Activated CD4-positive, alpha-beta T cell treated with anti-CD3 and anti-CD28 coated beads for 1 hour (primary cell): ENCODE results near the gene ACYP2.

Experiments
- DNase-seq: peaks from one replicate; pipeline ENCODE4 v3.0.0-alpha.2; 2020

ACYP2 gene

DNA sequence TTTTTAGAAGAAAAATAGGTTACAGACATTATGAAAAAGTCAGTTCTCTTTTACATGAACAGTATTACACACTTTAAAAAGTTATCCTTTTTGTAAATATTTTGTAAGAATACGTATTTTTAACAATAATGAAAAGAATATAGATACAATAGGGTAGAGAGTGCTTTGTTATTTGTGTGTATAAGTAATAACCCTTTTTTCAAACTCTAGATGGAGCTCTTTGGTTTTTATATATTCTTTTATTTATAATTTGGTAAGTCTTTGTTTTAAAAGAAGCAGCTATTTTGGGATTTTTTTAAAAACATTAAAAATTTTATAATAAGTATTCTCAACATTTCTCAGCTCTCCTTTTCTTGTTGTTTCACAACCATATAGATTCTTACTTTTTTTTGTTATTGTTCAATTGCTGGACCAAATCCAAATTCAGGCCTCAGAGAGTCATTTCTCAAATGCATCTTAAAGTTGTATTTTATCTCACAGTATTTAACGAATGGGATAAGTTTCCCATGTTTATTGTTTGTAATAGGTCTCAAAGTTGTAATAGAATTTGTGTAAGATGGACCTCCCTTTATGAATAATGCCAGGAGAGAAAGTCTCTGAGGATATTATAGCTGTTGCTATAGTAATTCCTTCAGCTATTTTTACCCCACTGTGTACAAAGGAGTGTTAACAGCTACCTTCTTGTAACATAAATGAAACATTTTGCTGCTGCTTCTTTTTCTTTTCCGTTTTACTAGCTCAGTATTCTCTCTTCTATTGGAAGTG is 46.4 kb downstream of the ACYP2 start:
- DNase-seq = no peak

DNA sequence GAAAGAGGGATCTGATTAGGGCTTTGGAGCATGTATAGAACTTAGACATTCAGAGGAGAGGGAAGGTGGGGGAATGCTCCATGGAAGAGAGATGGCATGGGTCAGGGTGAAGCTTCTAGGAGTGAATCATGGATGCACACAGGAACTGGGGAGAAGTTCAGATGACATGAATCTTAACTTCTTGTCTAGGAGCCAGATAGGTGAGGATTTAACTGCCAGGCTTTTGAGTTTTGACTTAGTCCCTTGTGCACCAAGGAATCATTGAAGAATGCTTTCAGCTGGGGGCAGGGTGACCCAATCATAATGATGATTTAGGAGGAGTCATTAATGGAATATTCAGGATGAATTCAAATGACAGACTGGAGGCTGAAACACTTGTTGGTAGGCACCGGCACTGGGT is 48.7 kb downstream of the ACYP2 start:
- no peak for DNase-seq

GRCh38 chr2:54166121-54166773 is 50.8 kb downstream of the ACYP2 start:
- no peak for DNase-seq

- no peak for DNase-seq
Measured at GRCh38 chr2:54176577-54176976, 61.2 kb downstream of the ACYP2 start.

GRCh38 chr2:54183281-54183680 is 67.9 kb downstream of the ACYP2 start:
- DNase-seq = no peak

DNA sequence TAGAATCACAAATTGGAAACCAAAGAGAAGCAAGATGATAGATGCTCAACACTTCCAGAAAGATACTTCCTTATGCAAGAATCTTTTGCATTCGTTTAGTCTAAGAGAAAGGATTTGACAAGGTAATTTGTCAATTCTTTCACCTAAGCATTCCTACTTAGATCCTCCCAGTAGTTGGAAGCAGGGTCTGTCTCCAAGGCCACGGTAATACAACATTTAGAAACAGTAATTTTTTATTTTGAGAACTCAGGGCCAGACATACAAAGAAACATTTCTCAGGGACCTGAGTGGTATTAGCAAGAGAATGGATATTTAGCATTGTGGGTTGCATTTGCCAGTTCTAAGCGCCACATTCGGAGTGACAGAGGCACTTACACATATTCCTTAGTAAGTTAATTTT is 68.6 kb downstream of the ACYP2 start:
- DNase-seq = no peak

DNA sequence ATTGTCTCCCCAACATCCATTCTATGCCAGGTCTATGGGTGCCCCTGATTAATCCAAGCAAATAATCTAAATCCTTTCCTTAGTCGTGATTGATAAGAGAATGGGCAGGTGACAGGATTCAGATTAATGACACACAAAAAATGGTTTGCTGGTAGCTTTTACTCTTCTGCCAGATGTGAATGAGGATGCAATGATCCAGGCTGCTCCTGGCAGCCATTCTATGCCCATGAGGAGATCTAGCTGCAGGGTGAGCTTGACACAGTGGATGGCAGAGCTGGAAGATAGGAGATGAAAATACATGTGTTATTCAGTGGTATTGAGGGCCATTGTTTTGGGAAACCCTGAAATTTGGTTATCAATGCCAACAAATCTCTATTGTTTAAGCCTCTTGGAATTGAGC is 69.7 kb downstream of the ACYP2 start:
- no peak for DNase-seq

DNA sequence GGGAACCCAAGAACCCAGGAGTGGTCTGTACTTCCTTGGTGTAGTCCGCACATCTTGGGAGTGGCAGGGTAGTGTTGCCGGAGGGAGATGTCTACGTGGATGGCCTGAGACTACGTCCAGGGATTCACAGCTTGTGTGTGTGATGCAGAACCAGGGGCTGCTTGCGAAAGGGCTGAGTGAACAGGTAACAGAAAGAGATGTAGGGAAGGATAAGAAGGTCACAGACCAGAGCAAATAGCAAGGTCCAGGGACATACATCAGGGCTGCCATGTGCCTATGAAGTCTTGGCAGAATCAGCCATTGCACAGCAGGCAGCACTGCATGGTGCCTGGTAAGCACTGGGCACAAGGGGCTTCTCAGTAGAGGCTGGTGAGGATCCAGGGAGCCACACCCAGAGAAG is 71.9 kb downstream of the ACYP2 start:
- no peak for DNase-seq

GRCh38 chr2:54189539-54189938 is 74.1 kb downstream of the ACYP2 start:
- no peak for DNase-seq

DNA sequence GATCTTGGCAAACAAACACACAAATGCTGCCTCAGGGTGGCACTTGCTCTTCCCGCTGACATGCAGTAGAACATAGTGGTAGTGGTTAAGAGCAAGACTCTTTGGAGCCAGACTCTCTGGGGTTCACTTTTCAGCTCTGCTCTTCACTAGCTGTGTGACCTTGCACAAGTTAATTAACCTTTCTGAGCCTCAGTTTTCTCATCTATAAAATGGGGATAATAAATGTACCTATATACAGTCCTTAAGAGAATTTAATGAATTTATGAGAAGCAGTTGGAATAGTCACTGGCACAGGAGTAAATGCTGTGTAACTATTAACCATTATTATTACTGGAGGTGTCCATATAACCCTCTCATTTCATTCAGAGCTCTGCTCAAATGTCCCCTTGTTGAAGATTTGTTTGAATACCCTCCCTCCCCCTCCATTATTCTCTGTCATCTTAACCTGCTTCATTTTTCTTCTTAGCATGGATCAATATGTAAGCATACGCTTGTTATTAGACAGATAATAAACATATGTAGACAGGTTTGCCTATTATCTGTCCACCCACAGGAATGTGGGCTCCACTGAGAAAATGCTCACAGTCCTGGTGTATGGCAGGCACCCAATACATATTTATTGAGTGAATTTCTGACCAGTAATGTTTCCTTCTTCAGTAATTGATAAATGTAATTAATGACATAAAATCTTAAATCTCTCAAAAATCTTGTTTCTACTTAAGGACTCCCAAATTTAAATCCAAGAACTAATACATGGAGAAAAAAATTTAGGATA is 76.1 kb downstream of the ACYP2 start:
- DNase-seq = no peak

GRCh38 chr2:54194761-54195750 is 79.6 kb downstream of the ACYP2 start:
- DNase-seq = no peak

DNA sequence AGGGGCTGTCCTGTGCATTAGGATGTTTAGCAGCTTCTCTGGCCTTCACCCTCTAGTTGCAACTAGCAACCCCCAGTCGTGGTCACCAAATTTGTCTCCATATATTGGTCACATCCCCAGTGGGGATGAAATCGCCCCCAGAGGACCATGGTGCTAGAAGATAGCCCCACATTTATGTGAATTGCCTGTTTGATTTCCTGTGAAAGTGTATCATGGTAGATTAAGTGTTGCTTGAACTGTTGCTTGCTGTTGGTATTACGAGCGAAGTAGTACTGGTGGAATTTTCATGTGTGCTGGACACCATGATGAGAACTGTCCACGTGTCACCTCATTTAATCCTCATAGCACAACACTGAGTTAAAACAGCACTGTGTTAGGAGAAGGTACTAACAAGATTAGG is 81.2 kb downstream of the ACYP2 start:
- DNase-seq = no peak

- DNase-seq = no peak
Measured at GRCh38 chr2:54204476-54204875, 89.1 kb downstream of the ACYP2 start.

GRCh38 chr2:54206596-54206995 is 91.2 kb downstream of the ACYP2 start:
- DNase-seq = no peak

GRCh38 chr2:54207666-54208195 is 92.3 kb downstream of the ACYP2 start:
- DNase-seq = no peak

DNA sequence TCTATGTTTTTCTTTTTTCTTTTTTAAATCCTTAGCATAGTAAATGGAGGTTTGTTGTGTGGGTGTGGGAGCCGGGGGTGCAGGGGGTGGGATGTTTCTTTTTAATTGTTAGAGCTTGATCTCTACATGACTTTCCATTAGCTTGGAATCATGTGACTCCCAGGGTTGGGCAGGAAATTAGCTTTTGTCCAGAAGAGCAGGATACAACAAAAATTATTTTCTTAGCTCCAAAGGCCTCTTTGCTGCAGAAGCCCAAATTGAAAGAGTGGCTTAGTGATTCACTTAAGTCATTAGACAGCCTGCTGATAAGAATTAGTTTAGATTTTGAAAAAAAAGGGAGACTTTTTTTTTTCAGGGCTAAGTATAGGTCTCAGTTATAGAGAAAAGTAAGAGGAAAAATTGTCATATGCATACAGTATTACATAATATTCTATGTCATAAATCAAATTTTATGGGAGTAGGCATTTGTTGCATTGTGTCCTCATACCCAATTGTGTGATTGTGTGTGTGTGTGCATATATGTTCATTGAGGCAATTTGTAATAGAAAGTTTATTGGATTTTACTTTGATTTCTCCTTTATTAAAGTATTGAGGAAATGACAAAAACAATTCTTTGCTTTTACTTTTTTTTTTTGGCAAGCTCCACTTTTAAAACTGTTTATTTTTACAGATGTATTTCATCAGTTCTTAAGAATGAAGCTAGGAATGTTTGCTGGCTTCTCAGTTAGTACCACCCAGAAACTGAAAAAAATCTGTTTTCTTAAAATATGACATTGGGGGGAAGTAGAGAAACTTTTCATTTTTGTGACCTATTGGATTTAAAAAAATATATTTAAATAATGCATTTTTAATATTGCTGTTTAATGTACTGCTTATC is 93.2 kb downstream of the ACYP2 start:
- no peak for DNase-seq

DNA sequence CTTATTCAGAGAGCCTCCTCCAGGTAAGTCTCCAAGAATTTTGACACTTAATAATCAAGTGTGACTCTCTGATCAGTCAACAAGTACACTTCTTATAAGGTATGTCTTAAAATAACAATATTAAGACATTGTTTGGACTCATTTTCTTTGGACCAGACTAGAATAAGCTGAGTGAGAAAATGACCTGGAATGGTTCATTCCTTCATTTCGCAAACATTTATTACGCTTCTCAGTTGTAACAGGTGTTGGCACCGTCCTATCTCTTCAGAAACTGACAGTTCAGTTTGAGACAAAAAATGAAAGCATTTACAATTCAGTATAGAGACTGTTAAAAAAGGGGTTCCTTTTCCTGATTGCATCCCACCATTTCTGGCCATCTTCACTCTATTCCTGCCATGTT is 94.0 kb downstream of the ACYP2 start:
- DNase-seq = no peak

DNA sequence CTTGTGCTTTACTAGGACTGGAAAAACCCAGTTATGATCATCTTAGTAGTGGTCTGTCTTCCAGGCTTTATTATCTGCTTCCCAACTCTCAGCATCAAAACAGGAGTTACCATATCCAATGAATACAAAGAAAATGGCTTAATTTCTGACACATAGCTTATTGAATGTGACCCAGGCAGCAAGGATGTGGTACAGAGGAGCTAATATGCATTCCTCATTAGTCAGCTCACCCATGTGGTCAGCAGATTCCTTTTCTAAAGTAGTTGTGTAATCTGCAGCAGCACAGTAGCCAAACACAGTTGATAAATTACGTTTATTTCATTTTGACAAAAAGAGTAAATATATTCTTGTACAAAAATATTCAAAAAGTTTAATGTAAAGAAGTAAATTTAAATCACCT is 97.0 kb downstream of the ACYP2 start:
- DNase-seq = no peak

DNA sequence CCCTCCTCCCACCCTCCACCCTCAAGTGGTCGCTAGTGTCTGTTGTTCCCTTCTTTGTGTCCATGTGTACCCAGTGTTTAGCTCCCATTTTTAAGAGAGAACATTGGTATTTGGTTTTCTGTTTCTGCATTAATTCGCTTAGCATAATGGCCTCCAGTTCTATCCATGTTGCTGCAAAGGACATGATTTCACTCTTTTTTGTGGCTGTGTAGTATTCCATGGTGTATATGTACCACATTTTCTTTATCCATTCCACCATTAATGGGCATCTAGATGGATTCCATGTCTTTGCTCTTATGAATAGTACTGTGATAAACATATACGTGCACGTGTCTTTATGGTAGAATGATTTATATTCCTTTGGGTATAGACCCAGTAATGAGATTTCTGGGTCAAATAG is 97.7 kb downstream of the ACYP2 start:
- DNase-seq = no peak

DNA sequence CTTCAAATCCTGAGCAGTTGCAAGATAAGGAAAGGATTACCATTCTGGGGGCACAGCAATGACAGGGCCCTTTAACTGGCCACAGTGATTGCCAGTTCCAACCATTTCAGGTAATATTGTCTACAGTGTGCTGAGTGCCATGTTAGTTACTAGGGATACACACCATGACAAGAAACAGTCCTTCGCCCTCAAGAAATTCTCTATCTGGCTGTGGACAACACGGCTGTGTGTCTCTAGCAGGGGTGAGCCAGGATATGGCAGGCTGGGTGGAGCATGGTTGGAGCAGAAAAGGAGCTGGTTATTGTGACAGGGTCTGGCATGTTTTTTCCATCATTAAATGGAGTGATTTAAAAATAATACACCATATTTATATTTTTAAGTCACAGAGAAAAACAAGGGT is 109.6 kb downstream of the ACYP2 start:
- DNase-seq = no peak

DNA sequence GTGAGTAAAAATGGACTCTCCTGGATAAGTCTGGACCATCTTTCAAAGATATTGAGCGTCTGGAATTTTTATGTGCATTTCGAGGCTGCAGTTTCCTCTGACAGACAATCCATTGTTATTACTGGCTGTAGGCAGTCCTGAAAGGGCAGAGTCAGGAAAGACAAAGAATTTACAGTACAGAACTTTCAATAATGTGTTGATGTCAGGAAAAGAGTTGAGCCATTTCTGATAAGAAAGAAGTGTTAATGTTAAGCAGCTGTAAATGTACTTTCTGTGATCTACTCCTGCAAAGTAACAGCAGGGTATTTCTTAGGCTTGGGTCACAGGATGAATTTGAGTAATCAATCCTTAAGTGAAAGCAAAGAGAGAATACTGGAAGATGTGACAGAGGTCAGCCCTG is 110.8 kb downstream of the ACYP2 start:
- no peak for DNase-seq
